Dermis blood vessel endothelial cell (primary cell): ENCODE results near the gene SHANK3. TPM values are rescaled to one million over a fixed set of nuclear protein-coding genes. Genes with fewer than 3 reads are reported as not detected.

Experiments
- DNase-seq: peaks from one replicate; pipeline ENCODE4 v3.0.0; 2010
- total RNA-seq: library from RNA; depleted of rRNA; stranded (reverse); fragments of >200 nt; gene quantifications from 2 replicates; pipeline ENCODE4 v1.2.3, GENCODE V29; 2014

Gene SHANK3
- total RNA-seq, 1 donor from 2014 or later = 33.0 TPM

GRCh38 chr22:50714631-50715179 is 42.1 kb downstream of the SHANK3 start:
- DNase-seq = no peak

GRCh38 chr22:50715250-50715649 is 42.6 kb downstream of the SHANK3 start:
- no peak for DNase-seq

- DNase-seq = no peak
Measured at GRCh38 chr22:50715776-50716175, 43.2 kb downstream of the SHANK3 start.

- DNase-seq = no peak
Measured at GRCh38 chr22:50716290-50717024, 43.8 kb downstream of the SHANK3 start.

- DNase-seq = no peak
Measured at GRCh38 chr22:50717709-50718351, 45.2 kb downstream of the SHANK3 start.

- DNase-seq = no peak
Measured at GRCh38 chr22:50718352-50718709, 45.7 kb downstream of the SHANK3 start.

GRCh38 chr22:50719814-50720300 is 47.2 kb downstream of the SHANK3 start:
- no peak for DNase-seq

- no peak for DNase-seq
Measured at GRCh38 chr22:50720301-50721256, 48.0 kb downstream of the SHANK3 start.

- no peak for DNase-seq
Measured at GRCh38 chr22:50721257-50721844, 48.7 kb downstream of the SHANK3 start.

- no peak for DNase-seq
Measured at GRCh38 chr22:50722048-50722701, 49.6 kb downstream of the SHANK3 start.

Other genes starting within 250 kb of the SHANK3 start
- 50.0 and 62.1 TPM in 2 replicates for gene SBF1, start 197.8 kb upstream of the SHANK3 start, total RNA-seq
- gene ADM2, start 191.3 kb upstream of the SHANK3 start, total RNA-seq = 0.34 and 0.60 TPM in 2 replicates
- gene MIOX, start 186.0 kb upstream of the SHANK3 start, total RNA-seq = not detected in 2 replicates
- gene LMF2, start 165.1 kb upstream of the SHANK3 start, total RNA-seq = 43.7 and 50.9 TPM in 2 replicates
- gene NCAPH2, start 164.6 kb upstream of the SHANK3 start, total RNA-seq = 30.1 and 37.1 TPM in 2 replicates
- gene SCO2, start 147.2 kb upstream of the SHANK3 start, total RNA-seq = 2.3 and 5.6 TPM in 2 replicates
- gene TYMP, start 142.8 kb upstream of the SHANK3 start, total RNA-seq = 28.9 and 53.1 TPM in 2 replicates
- not detected in 2 replicates for gene KLHDC7B, start 126.9 kb upstream of the SHANK3 start, total RNA-seq
- gene SYCE3, start 109.9 kb upstream of the SHANK3 start, total RNA-seq = not detected in 2 replicates
- 7.5 and 16.3 TPM in 2 replicates for gene CPT1B, start 94.4 kb upstream of the SHANK3 start, total RNA-seq
- gene CHKB, start 90.0 kb upstream of the SHANK3 start, total RNA-seq = 34.9 and 50.4 TPM in 2 replicates
- 0.34 and 0.51 TPM in 2 replicates for gene MAPK8IP2, start 72.0 kb upstream of the SHANK3 start, total RNA-seq
- 24.0 and 30.6 TPM in 2 replicates for gene ARSA, start 44.7 kb upstream of the SHANK3 start, total RNA-seq
- 0.34 and 0.79 TPM in 2 replicates for gene ACR, start 65.4 kb downstream of the SHANK3 start, total RNA-seq
- 4.1 and 5.8 TPM in 2 replicates for gene RABL2B, start 110.8 kb downstream of the SHANK3 start, total RNA-seq